ENCODE data around the gene KLHL22. TPM values are rescaled to one million over a fixed set of nuclear protein-coding genes. Genes with fewer than 3 reads are reported as not detected.

KLHL22 gene
- total and polyA plus RNA-seq, 2 of the 8 experiments (the other 6 are each of a cell fraction or from before 2014, with no cell fraction given): 9.4 to 16.2 TPM

- Histone ChIP-seq H3K14ac (ENCODE audit: insufficient read length) (no peak overlapping the region), H3K23me2 (ENCODE audit: low read depth, low read length) (peaks cover 3% of the 10 kb centered on the region; the same call in 1 of the 2 replicates), H3K23ac (ENCODE audit: insufficient read length) (no peak overlapping the region), H3K9me3 (ENCODE audit: insufficient read depth in 2 of 2, low read depth in 1 of 2, low read length in 1 of 2) (peaks cover 0 to 3% of the 10 kb centered on the region in 2 experiments; a peak in 1 of 4 replicates), H4K8ac (ENCODE audit: extremely low read depth, insufficient read depth, low read length) (no peak overlapping the region), H2BK12ac (ENCODE audit: low read depth, low read length) (no peak overlapping the region), H3K56ac (replicated peaks; ENCODE audit: insufficient read length, low read depth, low read length) (no peak overlapping the region), H3K4me1 (replicated peaks in 1 of 4; ENCODE audit: control insufficient read depth in 3 of 4, insufficient read depth in 4 of 4, low read length in 3 of 4) (peaks cover 0 to 22% (median 14%) of the 10 kb centered on the region in 4 experiments; a peak in 5 of 7 replicates), H3K79me1 (ENCODE audit: low read depth, low read length) (peaks cover 38% of the 10 kb centered on the region), H4K91ac (replicated peaks; ENCODE audit: insufficient read length, low read length) (no peak overlapping the region), H3K4me3 (ENCODE audit: extremely low read depth in 1 of 4, insufficient read depth in 2 of 4, low read depth in 3 of 4, low read length in 4 of 4) (no peak overlapping the region), H3K36me3 (ENCODE audit: control insufficient read depth in 2 of 4, insufficient read depth in 4 of 4, low read length in 3 of 4) (peaks cover 0 to 7% (median 4%) of the 10 kb centered on the region in 4 experiments; a peak in 4 of 8 replicates), H3K27me3 (replicated peaks in 1 of 4; ENCODE audit: control insufficient read depth in 3 of 4, extremely low read depth in 1 of 4, insufficient read depth in 3 of 4, low read length in 3 of 4) (no peaks in the 10 kb centered on the region), H3K4ac (replicated peaks; ENCODE audit: insufficient read length, low read depth, low read length) (no peak overlapping the region), H3K9ac (replicated peaks in 1 of 4; ENCODE audit: extremely low read depth in 1 of 4, low read depth in 3 of 4, low read length in 3 of 4) (no peak overlapping the region), H3K18ac (ENCODE audit: extremely low read depth, low read length) (no peak overlapping the region), H2AFZ (ENCODE audit: low read length) (no peak overlapping the region), H3K79me2 (ENCODE audit: control insufficient read depth in 1 of 2, insufficient read depth in 2 of 2, low read length in 2 of 2) (peaks cover 3 to 57% of the 10 kb centered on the region in 2 experiments; a peak in 3 of 4 replicates), H3K27ac (ENCODE audit: low read depth, low read length) (no peak overlapping the region), H2AK5ac (ENCODE audit: low read depth, low read length) (no peak overlapping the region), H2BK20ac (ENCODE audit: low read length) (no peak overlapping the region), H4K20me1 (replicated peaks in 1 of 2; ENCODE audit: control insufficient read depth in 1 of 2, insufficient read depth in 2 of 2, low read length in 2 of 2) (peaks cover 4 to 16% of the 10 kb centered on the region in 2 experiments), H3K4me2 (ENCODE audit: insufficient read depth in 1 of 2, low read depth in 2 of 2, low read length in 2 of 2) (no peak overlapping the region; a peak in 1 of 4 replicates), H2BK120ac (replicated peaks; ENCODE audit: low read depth, low read length) (no peak overlapping the region), H4K5ac (ENCODE audit: insufficient read length, low read depth, low read length) (no peak overlapping the region), H2BK5ac (ENCODE audit: low read depth, low read length) (peak overlapping the region; percentile 72; the same call in 1 of the 2 replicates), H2BK15ac (ENCODE audit: low read length) (no peak overlapping the region)
- ChIA-PET POLR2A (ENCODE audit: partially characterized antibody) (no interaction called here), CTCF (ENCODE audit: partially characterized antibody) (interaction anchor here (1.0 to 2.2 kb wide), 7 partner anchors 11 to 75 kb away, joined by 3 to 6 read pairs (median 3); no protein-coding TSS in a partner anchor)
- 55% methylated on average over 1 of the region's 1 CpG; no CpG with 5 or more reads in 1 of the 2 experiments for WGBS, 2 experiments (ENCODE audit: extremely low coverage in 1 of 2, insufficient coverage in 1 of 2, insufficient read length in 1 of 2, insufficient replicate concordance in 2 of 2, low coverage in 1 of 2, low lambda C conversion rate in 2 of 2, missing lambda C conversion rate in 1 of 2)
- FAIRE-seq (no peak), DNase-seq (ENCODE audit: low read depth in 1 of 2, low spot score in 2 of 2) (no peak)
- TF ChIP-seq TAF7 (optimal IDR thresholded peaks at IDR 0.05; ENCODE audit: borderline replicate concordance, low read depth, low read length): no peak
- TF ChIP-seq FOSL1 (IDR thresholded peaks at IDR 0.05; ENCODE audit: insufficient read depth, low read depth, low read length): no peak
- no peak for TF ChIP-seq SP2 (IDR thresholded peaks at IDR 0.05; ENCODE audit: low read length)
- TF ChIP-seq EP300 (IDR thresholded peaks at IDR 0.05; ENCODE audit: borderline replicate concordance in 1 of 2, low read depth in 2 of 2, low read length in 2 of 2): no peak
- no peak for TF ChIP-seq PHF8 (conservative IDR thresholded peaks at IDR 0.05; ENCODE audit: low read depth, low read length)
- TF ChIP-seq TCF12 (IDR thresholded peaks at IDR 0.05; ENCODE audit: low read depth, low read length): no peak
- no peak for TF ChIP-seq CEBPB (IDR thresholded peaks at IDR 0.05; ENCODE audit: low read depth, low read length)
- TF ChIP-seq HDAC6 (IDR thresholded peaks at IDR 0.05; ENCODE audit: low read depth, low read length): no peak
- TF ChIP-seq NANOG (IDR thresholded peaks at IDR 0.05; ENCODE audit: insufficient read depth, low read depth, low read length, poor library complexity, severe bottlenecking): no peak
- no peak for TF ChIP-seq SIRT6 (IDR thresholded peaks at IDR 0.05; ENCODE audit: low read length)
- TF ChIP-seq MAX (IDR thresholded peaks at IDR 0.05): no peak
Observed at GRCh38 chr22:20531154-20531403, 35.5 kb upstream of the KLHL22 start.

All from H1 (cell line).